Omental fat pad (tissue), 4 donors: ENCODE data around the gene CDH1. TPM values are rescaled to one million over a fixed set of nuclear protein-coding genes. Genes with fewer than 3 reads are reported as not detected.
"Not testable (repeated sequence)": the region's sequence is repeated elsewhere in the genome, so short reads cannot be mapped to it uniquely, and the experiment has no call there.

Source experiments
- ATAC-seq: fragments of 150-250 bp; one replicate; pipeline ENCODE4 v1.9.1; 2016; ENCODE audit warnings: mild to moderate bottlenecking, moderate library complexity; ENCODE audit not compliant: low FRiP score
- DNase-seq: peaks from one replicate; pipeline ENCODE4 v3.0.0-alpha.2; 2019; ENCODE audit warnings: low spot score
- total RNA-seq, 4 donors: library from RNA; depleted of rRNA; stranded (reverse); fragments of >200 nt; gene quantifications; one replicate each; pipeline ENCODE4 v1.1.0, GENCODE V29; 2016
- TF ChIP-seq, protein P1 (sequence below), 3 donors: fragments of 450-650 bp; IDR thresholded peaks; one replicate each; pipeline ENCODE4 v1.5.1; 2016 to 2017; ENCODE audit warnings: antibody characterized with exemption in 3 of 3, mild to moderate bottlenecking in 3 of 3, moderate library complexity in 2 of 3

The CDH1 gene
- total RNA-seq, 4 donors from 2014 or later: 1.8 to 18.7 (median 3.4) TPM; not detected in 1

DNA sequence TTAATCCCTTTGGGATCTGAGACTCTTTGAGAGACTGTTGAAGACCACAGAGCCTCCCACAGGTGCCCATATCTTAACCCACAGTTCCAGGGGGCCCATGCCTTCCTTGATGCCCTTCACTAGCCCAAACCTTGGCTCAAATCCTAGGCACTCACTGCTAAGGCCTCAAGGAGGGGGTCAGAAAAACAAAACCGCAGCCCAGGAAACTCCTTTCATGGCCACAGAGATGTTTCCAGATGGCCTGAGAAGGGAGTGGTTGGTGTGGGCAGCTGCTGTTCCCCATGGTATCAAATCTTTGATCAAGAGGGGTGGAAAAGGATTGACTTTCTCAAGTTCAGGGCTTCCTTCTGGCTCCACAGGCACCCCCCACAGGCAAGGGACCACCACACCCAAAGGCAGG, 44.7 kb downstream of the CDH1 start:
- TF ChIP-seq, protein P1, sequence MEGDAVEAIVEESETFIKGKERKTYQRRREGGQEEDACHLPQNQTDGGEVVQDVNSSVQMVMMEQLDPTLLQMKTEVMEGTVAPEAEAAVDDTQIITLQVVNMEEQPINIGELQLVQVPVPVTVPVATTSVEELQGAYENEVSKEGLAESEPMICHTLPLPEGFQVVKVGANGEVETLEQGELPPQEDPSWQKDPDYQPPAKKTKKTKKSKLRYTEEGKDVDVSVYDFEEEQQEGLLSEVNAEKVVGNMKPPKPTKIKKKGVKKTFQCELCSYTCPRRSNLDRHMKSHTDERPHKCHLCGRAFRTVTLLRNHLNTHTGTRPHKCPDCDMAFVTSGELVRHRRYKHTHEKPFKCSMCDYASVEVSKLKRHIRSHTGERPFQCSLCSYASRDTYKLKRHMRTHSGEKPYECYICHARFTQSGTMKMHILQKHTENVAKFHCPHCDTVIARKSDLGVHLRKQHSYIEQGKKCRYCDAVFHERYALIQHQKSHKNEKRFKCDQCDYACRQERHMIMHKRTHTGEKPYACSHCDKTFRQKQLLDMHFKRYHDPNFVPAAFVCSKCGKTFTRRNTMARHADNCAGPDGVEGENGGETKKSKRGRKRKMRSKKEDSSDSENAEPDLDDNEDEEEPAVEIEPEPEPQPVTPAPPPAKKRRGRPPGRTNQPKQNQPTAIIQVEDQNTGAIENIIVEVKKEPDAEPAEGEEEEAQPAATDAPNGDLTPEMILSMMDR (IDR thresholded peaks at IDR 0.05): no peak
- no peak for ATAC-seq
- no peak for DNase-seq

DNA sequence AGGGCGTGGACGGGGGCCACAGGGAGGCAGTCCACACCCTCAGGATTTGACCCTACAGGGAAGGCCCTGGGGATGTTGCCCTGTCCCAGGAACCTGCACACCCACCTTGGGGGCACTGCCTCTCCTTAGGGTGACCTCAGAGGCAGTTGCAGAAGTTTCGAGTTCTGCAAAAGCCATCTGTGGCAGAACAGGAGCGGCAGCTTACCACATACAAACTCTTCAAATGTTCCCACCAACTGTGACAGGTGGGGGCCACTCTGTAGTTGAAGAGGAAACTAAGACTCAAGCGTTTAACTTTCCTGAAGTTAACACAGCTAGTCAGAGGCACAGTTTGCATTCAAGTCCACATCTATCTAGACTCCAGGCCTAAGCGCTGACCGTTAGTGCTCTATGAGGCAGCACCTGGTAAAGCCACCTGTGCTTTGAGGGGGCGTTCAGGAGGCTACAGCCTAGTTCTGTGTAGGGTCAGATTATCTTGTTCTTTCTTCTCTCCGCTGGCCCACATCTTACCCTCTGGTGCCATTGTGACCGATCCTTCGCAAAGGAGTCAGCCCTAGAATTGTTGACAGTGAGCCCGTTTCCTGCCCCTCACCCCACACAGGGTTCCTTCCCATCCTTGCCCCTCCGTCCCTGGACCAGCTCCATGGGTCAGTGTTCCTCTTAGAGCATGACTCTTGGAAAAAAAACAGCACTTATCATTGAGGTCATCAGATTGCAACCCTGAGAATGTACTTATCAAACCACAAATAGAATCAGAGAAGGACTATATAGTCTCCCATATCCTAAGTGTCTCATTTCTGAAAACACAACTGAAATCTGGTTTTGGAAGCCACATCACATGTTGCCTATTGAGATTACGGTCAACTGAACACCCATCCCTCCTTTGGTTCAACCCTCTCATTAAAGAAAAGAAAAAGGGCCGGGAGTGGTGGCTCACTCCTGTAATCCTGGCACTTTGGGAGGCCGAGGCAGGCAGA, 45.4 kb downstream of the CDH1 start:
- TF ChIP-seq, protein P1 (IDR thresholded peaks at IDR 0.05): no peak

DNA sequence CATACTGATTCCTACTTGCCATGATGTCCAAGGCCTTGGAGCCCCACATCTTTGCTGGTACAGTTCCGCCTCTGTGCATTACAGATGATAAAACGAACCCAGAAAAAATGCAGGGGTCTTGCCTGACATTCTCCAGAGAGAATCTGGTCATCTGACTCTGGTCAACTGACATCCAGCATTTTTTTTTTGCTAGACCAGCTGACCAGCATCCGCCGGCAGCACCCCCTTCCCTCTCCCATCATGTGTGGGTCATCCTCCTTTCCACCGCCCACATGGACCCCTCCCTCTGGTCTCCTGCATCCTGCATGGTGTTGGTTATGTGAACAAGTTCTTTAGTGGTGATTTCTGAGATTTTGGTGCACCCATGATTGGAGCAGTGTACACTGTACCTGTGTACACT, 47.1 kb downstream of the CDH1 start:
- no peak for ATAC-seq
- DNase-seq: no peak
- TF ChIP-seq, protein P1 (IDR thresholded peaks at IDR 0.05): no peak

More for the DNA sequence above, 45.4 kb downstream of the CDH1 start:
- no peak for ATAC-seq
- no peak for DNase-seq

DNA sequence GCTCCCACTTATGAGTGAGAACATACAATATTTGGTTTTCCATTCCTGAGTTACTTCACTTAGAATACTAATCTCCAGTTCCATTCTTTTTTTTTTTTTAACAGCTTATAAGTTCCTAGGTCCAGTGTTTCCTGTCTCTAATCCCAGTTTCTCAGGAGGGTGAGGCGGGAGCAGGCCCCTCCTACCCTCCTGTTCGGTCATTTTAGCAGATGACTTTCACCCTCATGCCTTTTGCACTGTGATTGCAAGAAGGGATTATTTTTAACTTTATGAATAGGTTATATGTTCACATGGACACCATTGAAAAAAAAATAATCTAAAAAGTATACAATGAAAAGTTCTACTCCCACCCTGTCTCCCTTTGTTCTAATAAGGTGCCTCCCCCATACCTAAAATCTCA, 47.6 kb downstream of the CDH1 start:
- DNase-seq: no peak
- no peak for ATAC-seq
- TF ChIP-seq, protein P1 (IDR thresholded peaks at IDR 0.05): no peak

DNA sequence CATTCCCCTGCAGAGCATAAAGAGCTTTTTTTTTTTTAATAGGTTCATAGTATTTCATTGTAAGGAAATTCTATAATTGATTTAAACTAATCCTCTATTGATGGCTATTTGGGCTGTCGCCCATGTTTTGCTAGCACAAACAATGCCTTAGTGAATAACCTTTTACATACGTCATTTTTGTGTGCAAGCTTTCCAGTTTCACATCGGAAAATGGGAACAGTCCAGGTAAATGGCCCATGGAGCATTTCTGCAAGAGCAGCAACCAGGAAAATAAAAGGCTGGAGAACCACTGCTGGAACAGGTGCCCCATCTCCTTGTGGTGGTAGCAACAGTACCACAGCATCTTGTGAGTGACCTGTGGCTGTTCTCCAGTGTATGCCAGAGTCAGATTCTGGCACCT, 48.6 kb downstream of the CDH1 start:
- DNase-seq (no peak), ATAC-seq (no peak)
- TF ChIP-seq, protein P1 (IDR thresholded peaks at IDR 0.05): no peak

DNA sequence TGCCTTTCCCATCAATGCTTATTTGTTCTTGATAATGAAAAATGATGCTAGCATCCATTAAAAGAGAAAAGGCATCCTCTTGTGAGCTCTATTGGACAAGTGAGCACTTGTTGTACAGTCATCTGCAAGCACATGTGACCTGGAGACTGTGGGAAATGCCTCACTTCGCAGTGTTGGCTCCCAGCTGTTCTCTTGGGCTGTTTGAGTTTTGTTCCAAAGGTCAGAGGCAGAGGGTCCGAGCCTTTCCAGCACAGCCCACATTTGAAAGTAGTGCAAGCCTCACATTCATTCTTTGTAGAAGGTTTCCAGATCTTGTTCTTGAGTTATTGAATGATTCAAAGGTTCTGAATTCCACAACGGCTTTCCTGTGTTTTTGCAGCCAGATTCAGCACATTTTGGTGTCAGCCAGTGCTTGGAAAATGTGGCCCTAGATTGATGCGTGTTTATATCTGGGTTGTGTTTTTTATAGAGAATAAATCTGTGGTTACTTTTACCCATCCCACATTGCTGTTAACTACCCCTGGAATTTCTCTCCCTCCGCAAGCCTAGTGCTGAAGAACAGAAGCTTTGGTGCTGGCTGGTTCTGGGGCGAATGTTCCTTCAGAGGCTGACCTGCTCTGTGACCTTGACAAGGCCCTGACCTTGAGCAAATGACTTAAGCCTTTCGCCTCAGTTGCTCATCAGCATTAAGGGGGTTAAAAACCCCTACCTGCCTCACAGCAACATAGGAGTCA, 49.8 kb downstream of the CDH1 start:
- peak; percentile 49 for ATAC-seq

DNA sequence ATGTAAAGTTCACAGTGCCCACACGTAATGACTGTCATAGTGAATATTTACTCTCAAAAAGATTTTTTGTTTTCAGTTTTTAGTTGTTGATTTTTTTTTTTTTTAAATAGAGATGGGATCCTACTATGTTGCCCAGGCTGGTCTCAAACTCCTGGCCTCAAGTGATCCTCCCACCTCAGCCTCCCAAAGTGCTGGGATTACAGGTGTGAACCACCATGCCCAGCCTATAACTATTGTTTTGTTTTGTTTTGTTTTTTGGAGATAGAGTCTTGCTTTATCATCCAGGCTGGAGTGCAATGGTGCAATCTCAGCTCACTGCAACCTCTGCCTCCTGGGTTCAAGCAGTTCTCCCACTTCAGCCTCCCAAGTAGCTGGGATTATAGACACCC, 50.3 kb downstream of the CDH1 start:
- not testable (repeated sequence) for DNase-seq, ATAC-seq

More for the DNA sequence above, 49.8 kb downstream of the CDH1 start:
- no peak for DNase-seq
- TF ChIP-seq, protein P1 (IDR thresholded peaks at IDR 0.05): no peak
